Fibroblast of lung (primary cell): Measurements from ENCODE around the gene SMPD3.

Experiments
- EZH2 ChIP-seq: IDR thresholded peaks from 2 replicates; pipeline ENCODE4 v1.5.1; 2012; ENCODE audit warnings: low read length, control low read depth, mild to moderate bottlenecking; ENCODE audit errors: missing control alignments
- TF ChIP-seq, protein P1 (sequence below), 2 donors: IDR thresholded peaks in 1 of 2; conservative IDR thresholded peaks in 1 of 2; 1 replicate in 1 of 2; 2 replicates in 1 of 2; pipeline ENCODE4 v1.5.1; 2011 to 2012; ENCODE audit warnings: low read length in 2 of 2, control low read depth in 1 of 2, inconsistent platforms in 1 of 2, low read depth in 1 of 2, mild to moderate bottlenecking in 1 of 2

DNA sequence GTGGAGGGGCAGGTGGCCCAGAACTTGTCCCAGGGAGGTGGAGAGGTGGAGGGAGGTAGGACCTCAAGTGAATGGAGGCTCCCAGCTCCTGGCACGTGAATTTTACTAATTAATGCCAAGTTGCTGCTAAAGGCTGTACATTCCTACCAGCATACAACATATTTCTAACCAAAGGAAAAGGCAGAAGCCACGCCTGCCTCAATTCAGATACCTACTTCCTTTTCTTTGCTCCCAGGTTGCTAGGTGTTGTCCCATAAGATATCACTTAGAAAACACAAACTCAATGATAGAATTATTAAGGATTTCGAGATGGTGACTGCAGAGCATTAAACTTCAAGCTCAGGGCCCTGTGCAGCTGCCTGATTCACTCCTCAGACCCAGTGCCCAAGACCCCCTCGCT lies 20.5 kb upstream of the SMPD3 start:
- TF ChIP-seq, protein P1, sequence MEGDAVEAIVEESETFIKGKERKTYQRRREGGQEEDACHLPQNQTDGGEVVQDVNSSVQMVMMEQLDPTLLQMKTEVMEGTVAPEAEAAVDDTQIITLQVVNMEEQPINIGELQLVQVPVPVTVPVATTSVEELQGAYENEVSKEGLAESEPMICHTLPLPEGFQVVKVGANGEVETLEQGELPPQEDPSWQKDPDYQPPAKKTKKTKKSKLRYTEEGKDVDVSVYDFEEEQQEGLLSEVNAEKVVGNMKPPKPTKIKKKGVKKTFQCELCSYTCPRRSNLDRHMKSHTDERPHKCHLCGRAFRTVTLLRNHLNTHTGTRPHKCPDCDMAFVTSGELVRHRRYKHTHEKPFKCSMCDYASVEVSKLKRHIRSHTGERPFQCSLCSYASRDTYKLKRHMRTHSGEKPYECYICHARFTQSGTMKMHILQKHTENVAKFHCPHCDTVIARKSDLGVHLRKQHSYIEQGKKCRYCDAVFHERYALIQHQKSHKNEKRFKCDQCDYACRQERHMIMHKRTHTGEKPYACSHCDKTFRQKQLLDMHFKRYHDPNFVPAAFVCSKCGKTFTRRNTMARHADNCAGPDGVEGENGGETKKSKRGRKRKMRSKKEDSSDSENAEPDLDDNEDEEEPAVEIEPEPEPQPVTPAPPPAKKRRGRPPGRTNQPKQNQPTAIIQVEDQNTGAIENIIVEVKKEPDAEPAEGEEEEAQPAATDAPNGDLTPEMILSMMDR (conservative IDR thresholded peaks at IDR 0.05 in 1 of 2, IDR thresholded peaks at IDR 0.05 in 1 of 2; ENCODE audit: low read depth in 1 of 2, low read length in 2 of 2) = no peak
- TF ChIP-seq EZH2 = no peak
